IPS-20b (cell line): ENCODE results near the gene SHQ1.
A peak's percentile ranks its signal among the peaks of the same experiment; 100 is the strongest.
"Not testable (repeated sequence)": the region's sequence is repeated elsewhere in the genome, so short reads cannot be mapped to it uniquely, and the experiment has no call there.

ENCODE experiments used
- H3K27ac ChIP-seq: one replicate; pipeline ENCODE4 v1.5.1; 2013; ENCODE audit warnings: low read length
- H3K27me3 ChIP-seq: 2 replicates; pipeline ENCODE4 v1.6.1; 2013; ENCODE audit warnings: mild to moderate bottlenecking, low read length, inconsistent platforms; ENCODE audit not compliant: insufficient read depth
- H3K36me3 ChIP-seq: 2 replicates; pipeline ENCODE4 v1.6.1; 2013; ENCODE audit warnings: low read depth, mild to moderate bottlenecking, inconsistent platforms, low read length, moderate library complexity; ENCODE audit not compliant: insufficient read depth
- H3K4me1 ChIP-seq: 2 replicates; pipeline ENCODE4 v1.6.1; 2013; ENCODE audit warnings: mild to moderate bottlenecking, control low read depth, inconsistent platforms, low read length, moderate library complexity; ENCODE audit not compliant: insufficient read depth
- H3K4me3 ChIP-seq: 2 replicates; pipeline ENCODE4 v1.5.1; 2013; ENCODE audit warnings: mild to moderate bottlenecking, low read length, inconsistent platforms
- H3K9ac ChIP-seq: 2 replicates; pipeline ENCODE4 v1.6.1; 2013; ENCODE audit warnings: low read depth, mild to moderate bottlenecking, inconsistent platforms, low read length, moderate library complexity
- H3K9me3 ChIP-seq: 2 replicates; pipeline ENCODE4 v1.6.1; 2013; ENCODE audit warnings: mild to moderate bottlenecking, low read depth, low read length, inconsistent platforms; ENCODE audit not compliant: insufficient read depth

SHQ1 gene

GRCh38 chr3:72739531-72740466, 108.4 kb downstream of the SHQ1 start:
- H3K27ac ChIP-seq: no peak overlapping the region
- H3K4me1 ChIP-seq: peaks cover 6% of the 10 kb centered on the region; the same call in 1 of the 2 replicates
- peaks cover 28% of the 10 kb centered on the region for H3K27me3 ChIP-seq
- peaks cover 2% of the 10 kb centered on the region; the same call in 1 of the 2 replicates for H3K9me3 ChIP-seq
- peak overlapping the region; percentile 45; the same call in 1 of the 2 replicates for H3K9ac ChIP-seq
- H3K36me3 ChIP-seq: no peaks in the 10 kb centered on the region
- H3K4me3 ChIP-seq: peak overlapping the region; percentile 61

DNA sequence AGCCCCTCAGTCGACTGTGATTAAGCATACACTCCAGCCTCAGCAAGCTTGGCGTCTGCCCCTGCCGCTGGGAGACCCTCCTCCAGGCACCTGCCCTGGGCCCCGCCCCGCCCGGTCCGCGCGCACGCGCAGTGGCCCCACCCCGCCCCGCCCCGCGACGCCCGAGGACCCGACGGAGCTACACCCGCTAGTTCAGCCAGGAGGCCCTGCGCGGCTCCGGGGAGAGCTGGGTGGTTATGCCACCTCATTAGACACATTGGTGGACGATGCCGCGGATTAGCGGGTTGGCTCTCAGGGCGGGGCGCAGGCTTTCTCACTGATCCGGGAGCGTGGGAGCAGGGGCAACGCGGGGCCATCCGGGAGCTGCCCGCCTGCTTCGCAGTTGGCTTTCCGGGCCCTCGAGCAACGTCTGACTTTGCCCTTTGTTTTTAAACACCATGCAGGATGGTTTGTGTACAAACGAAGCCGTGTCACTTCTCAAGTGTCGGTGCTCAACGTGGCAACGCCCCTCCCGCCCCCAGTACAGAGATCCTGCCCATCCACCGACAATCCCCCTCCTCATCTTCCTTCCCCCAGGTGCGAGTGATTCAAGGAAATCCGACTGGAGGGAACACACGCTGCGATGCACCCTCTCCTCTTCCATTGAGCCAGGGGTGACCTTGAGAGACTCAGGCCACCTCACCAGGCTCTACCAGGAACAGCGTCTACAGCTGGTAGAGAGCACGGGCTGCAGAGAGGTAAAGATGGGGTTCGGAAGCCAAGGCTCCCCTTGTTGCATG, 109.3 kb downstream of the SHQ1 start:
- Histone ChIP-seq H3K9ac (peak overlapping the region; percentile 75; the same call in 1 of the 2 replicates), H3K27me3 (peaks cover 28% of the 10 kb centered on the region), H3K4me3 (peak overlapping the region; percentile 61), H3K9me3 (peaks cover 7% of the 10 kb centered on the region; the same call in 1 of the 2 replicates), H3K27ac (no peak overlapping the region), H3K36me3 (no peaks in the 10 kb centered on the region), H3K4me1 (peaks cover 6% of the 10 kb centered on the region; the same call in 1 of the 2 replicates)

- H3K4me3 ChIP-seq, H3K27ac ChIP-seq, H3K4me1 ChIP-seq, H3K36me3 ChIP-seq, H3K9ac ChIP-seq: not testable (repeated sequence)
- Histone ChIP-seq H3K27me3 (peaks cover 21% of the 10 kb centered on the region), H3K9me3 (peaks cover 14% of the 10 kb centered on the region)
Measured at GRCh38 chr3:72735072-72735471, 113.2 kb downstream of the SHQ1 start.

DNA sequence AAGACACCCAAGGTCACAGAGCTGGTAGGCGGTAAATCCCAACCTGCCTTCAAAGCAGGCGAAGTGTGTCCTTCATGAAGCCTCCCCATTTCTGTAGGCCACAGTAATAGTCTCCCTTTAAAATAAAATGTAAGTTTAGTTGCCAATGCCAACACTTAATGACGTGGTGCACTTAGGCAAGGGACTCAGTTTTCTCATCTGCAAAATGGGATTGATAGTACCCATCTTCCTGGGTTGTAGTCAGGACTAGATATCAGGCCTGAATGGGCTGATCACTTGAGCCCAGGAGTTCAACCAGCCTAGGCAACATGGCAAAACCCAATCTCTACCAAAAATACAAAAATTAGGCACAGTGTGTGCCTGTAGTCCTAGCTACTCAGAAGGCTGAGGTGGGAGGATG, 114.6 kb downstream of the SHQ1 start:
- Histone ChIP-seq H3K4me1 (peaks cover 6% of the 10 kb centered on the region; the same call in 1 of the 2 replicates), H3K9ac (no peak overlapping the region), H3K27ac (no peak overlapping the region), H3K27me3 (peaks cover 8% of the 10 kb centered on the region), H3K9me3 (peaks cover 14% of the 10 kb centered on the region), H3K4me3 (no peak overlapping the region), H3K36me3 (no peaks in the 10 kb centered on the region)

DNA sequence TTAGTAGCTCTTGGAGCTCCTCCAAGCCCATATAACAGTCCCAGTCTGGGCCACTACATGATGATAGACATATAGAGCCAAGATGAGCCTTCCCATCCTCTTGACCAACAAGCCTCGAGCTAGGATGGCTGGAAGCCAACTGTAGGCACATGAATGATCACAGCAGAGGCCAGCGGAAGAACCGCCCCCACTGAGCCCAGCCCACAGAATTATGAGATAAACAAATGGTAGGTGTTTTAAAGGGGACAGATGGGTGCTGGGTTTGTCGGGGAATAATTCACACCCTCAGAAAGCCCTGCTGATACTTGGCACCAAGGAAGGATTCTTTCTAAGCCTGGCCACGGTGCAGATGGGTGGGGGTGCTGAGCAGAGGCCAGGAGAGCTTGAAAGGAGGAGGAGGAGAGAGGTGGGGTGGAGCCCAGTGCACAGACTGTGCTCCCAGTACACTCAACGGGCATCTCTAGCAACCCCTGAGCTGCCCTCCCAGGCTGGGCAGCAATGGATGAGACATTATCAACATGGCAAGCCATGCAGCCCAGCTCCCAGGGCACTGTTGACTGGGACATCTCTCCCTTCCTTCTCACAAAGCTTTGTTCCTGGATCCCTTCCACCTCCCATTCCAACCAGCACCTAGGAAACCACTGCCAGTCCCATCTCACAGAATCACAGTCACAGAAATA, 115.4 kb downstream of the SHQ1 start:
- peaks cover 14% of the 10 kb centered on the region for H3K9me3 ChIP-seq
- H3K36me3 ChIP-seq, H3K27me3 ChIP-seq, H3K4me3 ChIP-seq, H3K4me1 ChIP-seq, H3K27ac ChIP-seq, H3K9ac ChIP-seq: not testable (repeated sequence)

GRCh38 chr3:72728958-72729467, 119.2 kb downstream of the SHQ1 start:
- peaks cover 8% of the 10 kb centered on the region; the same call in 1 of the 2 replicates for H3K9me3 ChIP-seq
- no peak overlapping the region for H3K27ac ChIP-seq
- H3K4me3 ChIP-seq: no peak overlapping the region
- H3K27me3 ChIP-seq: no peaks in the 10 kb centered on the region
- no peaks in the 10 kb centered on the region for H3K4me1 ChIP-seq
- no peak overlapping the region for H3K9ac ChIP-seq
- H3K36me3 ChIP-seq: no peaks in the 10 kb centered on the region

DNA sequence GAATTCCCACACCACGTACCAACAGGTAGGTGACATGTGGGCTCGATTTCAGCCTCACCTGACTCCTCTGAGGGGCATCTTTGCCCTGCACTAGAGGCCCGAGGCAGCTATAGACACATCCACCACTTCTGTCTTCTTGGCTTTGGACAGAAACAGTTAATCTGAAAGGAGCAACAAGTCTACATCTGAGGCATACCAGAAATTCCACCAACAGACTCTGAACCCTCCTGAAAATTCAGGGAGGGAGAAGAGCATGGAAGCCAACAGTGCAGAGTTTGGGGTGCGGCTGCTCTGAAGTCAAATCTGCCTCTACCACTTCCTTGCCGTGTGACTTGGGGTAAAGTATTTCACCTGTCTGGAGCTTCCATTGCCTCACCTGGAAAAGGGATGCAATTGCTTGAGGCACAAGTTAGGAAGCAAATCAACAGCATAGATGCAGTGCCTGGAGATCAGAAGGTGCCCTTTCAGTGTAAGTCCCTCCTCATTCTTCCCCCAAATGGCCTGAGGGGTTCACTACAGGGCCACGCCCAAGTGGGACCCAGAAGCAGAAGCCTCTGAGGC, 119.8 kb downstream of the SHQ1 start:
- Histone ChIP-seq H3K9ac (no peak overlapping the region), H3K4me3 (no peak overlapping the region), H3K36me3 (no peaks in the 10 kb centered on the region), H3K27ac (no peak overlapping the region), H3K27me3 (no peaks in the 10 kb centered on the region), H3K4me1 (no peaks in the 10 kb centered on the region), H3K9me3 (peaks cover 8% of the 10 kb centered on the region; the same call in 1 of the 2 replicates)

GRCh38 chr3:72727726-72728125, 120.5 kb downstream of the SHQ1 start:
- H3K4me1 ChIP-seq: no peaks in the 10 kb centered on the region
- H3K27ac ChIP-seq: no peak overlapping the region
- no peaks in the 10 kb centered on the region for H3K27me3 ChIP-seq
- no peak overlapping the region for H3K4me3 ChIP-seq
- no peak overlapping the region for H3K9ac ChIP-seq
- no peaks in the 10 kb centered on the region for H3K36me3 ChIP-seq
- H3K9me3 ChIP-seq: peaks cover 1% of the 10 kb centered on the region; the same call in 1 of the 2 replicates

GRCh38 chr3:72727172-72727571, 121.1 kb downstream of the SHQ1 start:
- H3K4me1 ChIP-seq: no peaks in the 10 kb centered on the region
- H3K27me3 ChIP-seq: no peaks in the 10 kb centered on the region

GRCh38 chr3:72725229-72725628, 123.0 kb downstream of the SHQ1 start:
- H3K36me3 ChIP-seq: no peaks in the 10 kb centered on the region
- no peak overlapping the region for H3K4me3 ChIP-seq
- no peaks in the 10 kb centered on the region for H3K9me3 ChIP-seq
- H3K27me3 ChIP-seq: no peaks in the 10 kb centered on the region
- no peak overlapping the region for H3K9ac ChIP-seq
- no peak overlapping the region for H3K27ac ChIP-seq
- peaks cover 7% of the 10 kb centered on the region for H3K4me1 ChIP-seq

More at GRCh38 chr3:72727172-72727571, 121.1 kb downstream of the SHQ1 start:
- Histone ChIP-seq H3K27ac (no peak overlapping the region), H3K9ac (no peak overlapping the region), H3K9me3 (no peaks in the 10 kb centered on the region), H3K4me3 (no peak overlapping the region), H3K36me3 (no peaks in the 10 kb centered on the region)

DNA sequence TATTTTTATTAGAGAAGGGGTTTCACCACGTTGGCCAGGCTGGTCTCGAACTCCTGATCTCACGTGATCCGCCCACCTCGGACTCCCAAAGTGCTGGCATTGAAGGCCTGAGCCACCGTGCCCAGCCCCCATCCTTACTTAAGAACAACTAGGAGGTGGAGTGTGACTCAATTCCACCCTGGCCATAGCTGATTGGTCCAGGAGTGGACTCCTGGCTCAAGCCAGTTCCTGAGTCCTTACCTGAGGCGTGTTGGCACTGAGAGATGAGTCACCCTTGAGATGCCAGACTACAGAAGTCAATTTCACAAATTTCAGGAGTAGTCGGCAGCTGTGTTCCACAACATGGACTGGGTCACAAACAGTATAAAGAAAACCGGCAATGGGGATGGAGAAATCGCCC, 124.2 kb downstream of the SHQ1 start:
- Histone ChIP-seq H3K27ac (no peak overlapping the region), H3K9me3 (no peaks in the 10 kb centered on the region), H3K9ac (no peak overlapping the region), H3K36me3 (no peaks in the 10 kb centered on the region), H3K4me3 (no peak overlapping the region), H3K4me1 (peaks cover 10% of the 10 kb centered on the region), H3K27me3 (no peaks in the 10 kb centered on the region)
